Breast epithelium (tissue), 4 donors: Measurements from ENCODE around the gene DOCK6. TPM values are rescaled to one million over a fixed set of nuclear protein-coding genes. Genes with fewer than 3 reads are reported as not detected.
"Not testable (repeated sequence)": the region's sequence is repeated elsewhere in the genome, so short reads cannot be mapped to it uniquely, and the experiment has no call there.

Experiments used
- DNase-seq, 2 donors: peaks; one replicate each; pipeline ENCODE4 v3.0.0-alpha.2; 2019; ENCODE audit warnings: low spot score in 2 of 2
- H3K27ac ChIP-seq, 2 donors: fragments of 200-600 bp; sonication (generic) in 1 of 2; one replicate each; pipeline ENCODE4 v1.5.1; 2016 to 2019; ENCODE audit warnings: mild to moderate bottlenecking in 1 of 2
- H3K27me3 ChIP-seq, 2 donors: fragments of 200-600 bp; sonication (generic) in 1 of 2; one replicate each; pipeline versions ENCODE4 v1.5.1 to v1.6.0; 2017 to 2019; ENCODE audit warnings: control low read depth in 1 of 2, mild to moderate bottlenecking in 1 of 2
- H3K36me3 ChIP-seq: fragments of 200-600 bp; one replicate; pipeline ENCODE4 v1.5.1; 2019
- H3K4me1 ChIP-seq, 2 donors: fragments of 200-600 bp; sonication (generic); one replicate each; pipeline ENCODE4 v1.5.1; 2016 to 2019; ENCODE audit warnings: control low read depth in 1 of 2
- H3K4me3 ChIP-seq, 3 donors: fragments of 200-600 bp; sonication (generic); 1 replicate in 2 of 3; 2 replicates in 1 of 3; pipeline ENCODE4 v1.5.1; 2016 to 2019; ENCODE audit warnings: mild to moderate bottlenecking in 3 of 3, moderate library complexity in 2 of 3
- H3K9me3 ChIP-seq, 2 donors: fragments of 200-600 bp; sonication (generic) in 1 of 2; one replicate each; pipeline ENCODE4 v1.5.1; 2016 to 2019; ENCODE audit warnings: control low read depth in 1 of 2
- CTCF ChIP-seq, 3 donors: fragments of 450-650 bp; IDR thresholded peaks; one replicate each; pipeline ENCODE4 v1.5.1; 2016 to 2017; ENCODE audit warnings: antibody characterized with exemption in 3 of 3, mild to moderate bottlenecking in 3 of 3, moderate library complexity in 3 of 3
- POLR2A ChIP-seq: fragments of 450-650 bp; IDR thresholded peaks from one replicate; pipeline ENCODE4 v1.6.1; 2016; ENCODE audit warnings: antibody characterized with exemption, mild to moderate bottlenecking, moderate library complexity
- POLR2AphosphoS5 ChIP-seq, 3 donors: sonication (generic); formaldehyde crosslinking; IDR thresholded peaks; one replicate each; pipeline ENCODE4 v1.6.1; 2017; ENCODE audit warnings: antibody characterized with exemption in 3 of 3
- intact Hi-C: fragments of 100-400 bp; cut with DNase I; formaldehyde crosslinking; loops from one replicate; pipeline ENCODE4 v1.15.1; 2023; ENCODE audit warnings: low total_unique reads
- total RNA-seq, 3 donors: library from RNA; depleted of rRNA; stranded (reverse); fragments of >200 nt; gene quantifications; one replicate each; pipeline ENCODE4 v1.1.0, GENCODE V29; 2016

The DOCK6 gene
- total RNA-seq, 3 donors from 2014 or later: 20.9 to 59.3 (median 49.6) TPM

GRCh38 chr19:11165486-11166030 is 96.8 kb downstream of the DOCK6 start:
- peaks cover 5% of the 10 kb centered on the region for H3K36me3 ChIP-seq
- peak overlapping the region; percentile 71 to 91 for H3K27ac ChIP-seq
- no peaks in the 10 kb centered on the region for H3K9me3 ChIP-seq
- peaks cover 0 to 2% of the 10 kb centered on the region in 2 donors for H3K4me1 ChIP-seq
- no peak for DNase-seq
- intact Hi-C loops: no loop called here
- no peak for TF ChIP-seq POLR2A
- TF ChIP-seq CTCF (IDR thresholded peaks at IDR 0.05): no peak
- TF ChIP-seq POLR2AphosphoS5 (IDR thresholded peaks at IDR 0.05): no peak
- peak overlapping the region in 1 of 3 donors; percentile 41 for H3K4me3 ChIP-seq
- H3K27me3 ChIP-seq: no peaks in the 10 kb centered on the region

GRCh38 chr19:11164879-11165406 is 97.4 kb downstream of the DOCK6 start:
- Histone ChIP-seq H3K36me3 (peaks cover 4% of the 10 kb centered on the region), H3K4me3 (peak overlapping the region; percentile 20 to 41 (median 28)), H3K27me3 (no peaks in the 10 kb centered on the region), H3K9me3 (no peaks in the 10 kb centered on the region), H3K27ac (peak overlapping the region; percentile 71 to 91), H3K4me1 (peaks cover 0 to 2% of the 10 kb centered on the region in 2 donors)
- DNase-seq: no peak
- TF ChIP-seq POLR2A (no peak), CTCF (IDR thresholded peaks at IDR 0.05) (no peak), POLR2AphosphoS5 (IDR thresholded peaks at IDR 0.05) (peak in 2 of 3 donors; percentile 70 to 73)
- intact Hi-C loops: no loop called here

GRCh38 chr19:11164296-11164695 is 98.0 kb downstream of the DOCK6 start:
- Histone ChIP-seq H3K27ac (peak overlapping the region; percentile 71 to 91), H3K27me3 (no peaks in the 10 kb centered on the region), H3K4me1 (peaks cover 0 to 2% of the 10 kb centered on the region in 2 donors), H3K4me3 (peak overlapping the region; percentile 20 to 41 (median 28)), H3K36me3 (no peaks in the 10 kb centered on the region), H3K9me3 (no peaks in the 10 kb centered on the region)
- no peak for TF ChIP-seq CTCF (IDR thresholded peaks at IDR 0.05)
- TF ChIP-seq POLR2AphosphoS5 (IDR thresholded peaks at IDR 0.05): no peak
- TF ChIP-seq POLR2A: no peak
- DNase-seq: no peak
- intact Hi-C loops: no loop called here

GRCh38 chr19:11160440-11160768 is 101.9 kb downstream of the DOCK6 start:
- Histone ChIP-seq H3K4me1 (peaks cover 0 to 16% of the 10 kb centered on the region in 2 donors), H3K27ac (peak overlapping the region in 1 of 2 donors; percentile 48)
- H3K27me3 ChIP-seq, H3K9me3 ChIP-seq, DNase-seq, H3K4me3 ChIP-seq, H3K36me3 ChIP-seq, intact Hi-C loops: not testable (repeated sequence)

GRCh38 chr19:11159598-11160439 is 102.5 kb downstream of the DOCK6 start:
- DNase-seq: no peak
- intact Hi-C loops: no loop called here

More at GRCh38 chr19:11159598-11160439, 102.5 kb downstream of the DOCK6 start:
- TF ChIP-seq POLR2AphosphoS5 (IDR thresholded peaks at IDR 0.05): peak in 1 of 3 donors; percentile 51
- TF ChIP-seq CTCF (IDR thresholded peaks at IDR 0.05): peak in 1 of 3 donors; percentile 24
- no peak for TF ChIP-seq POLR2A
- no peaks in the 10 kb centered on the region for H3K27me3 ChIP-seq
- no peaks in the 10 kb centered on the region for H3K9me3 ChIP-seq
- H3K27ac ChIP-seq: peak overlapping the region; percentile 65 to 76
- H3K4me3 ChIP-seq: no peak overlapping the region
- peaks cover 0 to 20% of the 10 kb centered on the region in 2 donors for H3K4me1 ChIP-seq
- H3K36me3 ChIP-seq: no peaks in the 10 kb centered on the region
